Measurements from ENCODE around the gene BUB1B.

The BUB1B gene

GRCh38 chr15:40251486-40252140, 90.7 kb downstream of the BUB1B start:
- no peak for TF ChIP-seq CTCF (conservative IDR thresholded peaks at IDR 0.05; ENCODE audit: control insufficient read depth, insufficient read depth, low read depth, low read length)
- DNase-seq (ENCODE audit: low read depth): no peak
- no peak overlapping the region for H3K4me3 ChIP-seq (ENCODE audit: control insufficient read depth, low read depth, low read length)

GRCh38 chr15:40252141-40252437, 91.2 kb downstream of the BUB1B start:
- no peak overlapping the region for H3K4me3 ChIP-seq (ENCODE audit: control insufficient read depth, low read depth, low read length)
- no peak for TF ChIP-seq CTCF (conservative IDR thresholded peaks at IDR 0.05; ENCODE audit: control insufficient read depth, insufficient read depth, low read depth, low read length)
- DNase-seq (ENCODE audit: low read depth): no peak

- no peak for TF ChIP-seq CTCF (conservative IDR thresholded peaks at IDR 0.05; ENCODE audit: control insufficient read depth, insufficient read depth, low read depth, low read length)
- H3K4me3 ChIP-seq (ENCODE audit: control insufficient read depth, low read depth, low read length): no peak overlapping the region
- no peak for DNase-seq (ENCODE audit: low read depth)
These were observed 91.7 kb downstream of the BUB1B start for GRCh38 chr15:40252438-40253166.

GRCh38 chr15:40253167-40253790, 92.4 kb downstream of the BUB1B start:
- no peak for TF ChIP-seq CTCF (conservative IDR thresholded peaks at IDR 0.05; ENCODE audit: control insufficient read depth, insufficient read depth, low read depth, low read length)
- no peak for DNase-seq (ENCODE audit: low read depth)
- H3K4me3 ChIP-seq (ENCODE audit: control insufficient read depth, low read depth, low read length): no peak overlapping the region

GRCh38 chr15:40254452-40254851, 93.6 kb downstream of the BUB1B start:
- DNase-seq (ENCODE audit: low read depth): no peak
- no peak overlapping the region for H3K4me3 ChIP-seq (ENCODE audit: control insufficient read depth, low read depth, low read length)
- no peak for TF ChIP-seq CTCF (conservative IDR thresholded peaks at IDR 0.05; ENCODE audit: control insufficient read depth, insufficient read depth, low read depth, low read length)

- no peak for TF ChIP-seq CTCF (conservative IDR thresholded peaks at IDR 0.05; ENCODE audit: control insufficient read depth, insufficient read depth, low read depth, low read length)
- no peak for DNase-seq (ENCODE audit: low read depth)
- H3K4me3 ChIP-seq (ENCODE audit: control insufficient read depth, low read depth, low read length): no peak overlapping the region
These were observed 94.2 kb downstream of the BUB1B start for GRCh38 chr15:40255033-40255432.
